ENCODE data around the gene NIM1K.

GRCh38 chr5:43286623-43287022, 94.6 kb downstream of the NIM1K start:
- TF ChIP-seq EZH2phosphoT487 (IDR thresholded peaks at IDR 0.05; ENCODE audit: insufficient read depth, low read depth) = no peak
- no peak for TF ChIP-seq EZH2 (IDR thresholded peaks at IDR 0.05; ENCODE audit: insufficient read depth, poor library complexity, severe bottlenecking)

All from GM23248 (cell line).